ENCODE measurements around the gene TF.

The TF gene

DNA sequence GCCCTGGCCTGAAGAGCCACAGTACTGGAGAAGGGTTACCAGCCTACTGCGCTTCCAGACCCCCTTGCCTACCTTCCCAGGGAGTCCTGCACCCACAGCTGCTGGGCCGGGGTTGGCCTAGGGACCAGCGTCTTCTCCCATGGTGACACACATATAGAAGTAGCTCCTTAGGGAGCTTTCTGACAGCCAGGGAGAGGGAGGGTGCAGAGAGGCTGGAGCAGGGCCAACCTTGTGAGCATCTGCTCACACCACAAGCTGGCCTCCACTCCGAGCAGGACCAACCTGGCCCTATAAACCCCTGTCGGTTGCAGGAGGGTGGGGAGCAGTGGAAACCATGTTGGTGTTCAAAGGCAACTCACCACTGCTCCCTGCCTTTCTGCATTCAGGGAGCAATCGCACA, 94.6 kb downstream of the TF start:
- TF ChIP-seq, protein P1, sequence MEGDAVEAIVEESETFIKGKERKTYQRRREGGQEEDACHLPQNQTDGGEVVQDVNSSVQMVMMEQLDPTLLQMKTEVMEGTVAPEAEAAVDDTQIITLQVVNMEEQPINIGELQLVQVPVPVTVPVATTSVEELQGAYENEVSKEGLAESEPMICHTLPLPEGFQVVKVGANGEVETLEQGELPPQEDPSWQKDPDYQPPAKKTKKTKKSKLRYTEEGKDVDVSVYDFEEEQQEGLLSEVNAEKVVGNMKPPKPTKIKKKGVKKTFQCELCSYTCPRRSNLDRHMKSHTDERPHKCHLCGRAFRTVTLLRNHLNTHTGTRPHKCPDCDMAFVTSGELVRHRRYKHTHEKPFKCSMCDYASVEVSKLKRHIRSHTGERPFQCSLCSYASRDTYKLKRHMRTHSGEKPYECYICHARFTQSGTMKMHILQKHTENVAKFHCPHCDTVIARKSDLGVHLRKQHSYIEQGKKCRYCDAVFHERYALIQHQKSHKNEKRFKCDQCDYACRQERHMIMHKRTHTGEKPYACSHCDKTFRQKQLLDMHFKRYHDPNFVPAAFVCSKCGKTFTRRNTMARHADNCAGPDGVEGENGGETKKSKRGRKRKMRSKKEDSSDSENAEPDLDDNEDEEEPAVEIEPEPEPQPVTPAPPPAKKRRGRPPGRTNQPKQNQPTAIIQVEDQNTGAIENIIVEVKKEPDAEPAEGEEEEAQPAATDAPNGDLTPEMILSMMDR (conservative IDR thresholded peaks at IDR 0.05) = no peak
- no peak overlapping the region for H3K27ac ChIP-seq

DNA sequence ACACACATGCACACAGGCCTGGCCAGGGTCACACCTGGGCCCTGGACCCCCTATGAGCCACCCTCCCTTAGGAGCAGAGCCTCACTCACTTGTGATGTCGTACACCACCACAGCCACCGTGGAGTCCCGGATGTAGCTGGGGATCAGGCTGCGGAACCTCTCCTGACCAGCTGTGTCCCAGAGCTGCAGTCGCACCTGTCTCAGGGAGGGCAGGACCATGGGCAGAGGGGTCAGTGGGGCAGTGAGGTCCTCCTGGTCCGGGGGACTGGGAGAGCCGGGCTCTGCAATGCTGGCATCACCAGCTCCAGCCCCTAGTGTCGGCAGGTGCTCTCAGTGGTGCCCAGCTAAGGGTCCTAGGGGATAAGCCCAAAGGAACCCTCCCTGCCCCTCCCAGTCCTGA, 95.0 kb downstream of the TF start:
- no peak overlapping the region for H3K27ac ChIP-seq
- TF ChIP-seq, protein P1 (conservative IDR thresholded peaks at IDR 0.05) = no peak

DNA sequence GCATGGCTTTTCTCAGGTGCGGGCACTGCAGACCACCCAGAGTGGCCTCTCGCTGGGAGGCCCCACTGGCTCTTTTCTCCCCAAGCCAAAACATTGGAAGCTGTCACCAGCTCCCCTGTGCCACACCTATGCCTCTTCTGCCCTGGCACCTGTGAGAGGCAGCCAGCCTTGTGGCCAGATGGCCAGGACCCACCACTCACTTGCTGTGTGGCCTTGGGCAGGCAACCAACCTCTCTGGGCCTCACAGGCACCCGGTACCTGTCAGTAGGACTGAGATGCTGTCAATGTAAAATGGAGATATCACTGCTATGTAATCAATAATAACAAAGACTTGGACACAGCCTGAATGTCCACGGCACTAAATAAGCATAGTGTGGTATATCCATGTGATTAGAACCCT, 96.0 kb downstream of the TF start:
- H3K27ac ChIP-seq = no peak overlapping the region
- TF ChIP-seq, protein P1 (conservative IDR thresholded peaks at IDR 0.05) = no peak

- H3K27ac ChIP-seq = no peak overlapping the region
- TF ChIP-seq, protein P1 (conservative IDR thresholded peaks at IDR 0.05) = no peak
These were observed 97.4 kb downstream of the TF start for GRCh38 chr3:133843634-133844033.

DNA sequence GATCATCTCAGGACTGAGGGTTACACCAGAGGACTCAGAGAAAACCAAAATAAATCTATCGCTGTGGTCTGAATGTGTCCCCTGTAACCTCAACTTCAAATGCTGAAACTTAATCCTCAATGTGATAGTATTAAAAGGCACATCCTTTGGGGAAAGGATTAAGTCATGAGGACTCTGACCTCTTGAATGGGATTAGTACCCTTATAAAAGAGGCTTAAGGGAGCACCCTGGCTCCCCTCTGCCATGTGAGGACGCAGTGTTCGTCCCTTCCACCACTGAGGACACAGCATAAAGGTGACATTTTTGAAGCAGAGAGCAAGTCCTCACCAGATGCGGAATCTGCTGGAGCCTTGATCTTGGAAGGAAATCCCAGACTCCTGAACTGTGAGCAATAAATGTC, 98.9 kb downstream of the TF start:
- H3K27ac ChIP-seq = no peak overlapping the region
- TF ChIP-seq, protein P1 (conservative IDR thresholded peaks at IDR 0.05) = no peak

Measured in VCaP (cell line).